ENCODE data around the gene ZFYVE27.

Gene ZFYVE27

GRCh38 chr10:97714401-97715258 lies 22.3 kb upstream of the ZFYVE27 start:
- DNase-seq (ENCODE audit: low read depth in 2 of 2, low spot score in 1 of 2), result no peak

- no peak for DNase-seq (ENCODE audit: low read depth in 2 of 2, low spot score in 1 of 2)
Observed at GRCh38 chr10:97715259-97715874, 21.6 kb upstream of the ZFYVE27 start.

DNA sequence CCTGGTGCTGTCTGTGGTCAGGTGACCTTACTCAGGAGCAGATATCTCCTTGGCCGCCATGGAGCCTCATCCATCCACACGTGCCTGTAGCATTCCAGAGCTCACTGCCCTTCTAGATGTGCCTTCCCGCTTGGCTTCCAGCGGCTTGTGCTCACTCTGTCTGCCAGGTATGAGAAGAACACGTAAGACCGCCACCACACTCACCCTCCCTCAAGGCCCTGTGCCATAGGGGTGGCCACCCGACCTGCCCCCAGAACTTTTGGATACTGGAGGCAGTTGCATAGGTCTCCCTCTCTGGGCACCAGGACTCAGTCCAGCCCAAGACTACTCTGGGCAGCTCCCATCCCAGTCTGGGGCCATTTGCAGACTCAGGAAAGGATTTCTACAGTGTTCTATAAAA lies 19.3 kb upstream of the ZFYVE27 start:
- no peak for DNase-seq (ENCODE audit: low read depth in 2 of 2, low spot score in 1 of 2)

- no peak for DNase-seq (ENCODE audit: low read depth in 2 of 2, low spot score in 1 of 2)
Observed at GRCh38 chr10:97718178-97718577, 18.8 kb upstream of the ZFYVE27 start.

GRCh38 chr10:97718659-97719142 lies 18.2 kb upstream of the ZFYVE27 start:
- no peak for DNase-seq (ENCODE audit: low read depth in 2 of 2, low spot score in 1 of 2)

- DNase-seq (ENCODE audit: low read depth in 2 of 2, low spot score in 1 of 2), result no peak
Observed at GRCh38 chr10:97719602-97720001, 17.3 kb upstream of the ZFYVE27 start.

DNA sequence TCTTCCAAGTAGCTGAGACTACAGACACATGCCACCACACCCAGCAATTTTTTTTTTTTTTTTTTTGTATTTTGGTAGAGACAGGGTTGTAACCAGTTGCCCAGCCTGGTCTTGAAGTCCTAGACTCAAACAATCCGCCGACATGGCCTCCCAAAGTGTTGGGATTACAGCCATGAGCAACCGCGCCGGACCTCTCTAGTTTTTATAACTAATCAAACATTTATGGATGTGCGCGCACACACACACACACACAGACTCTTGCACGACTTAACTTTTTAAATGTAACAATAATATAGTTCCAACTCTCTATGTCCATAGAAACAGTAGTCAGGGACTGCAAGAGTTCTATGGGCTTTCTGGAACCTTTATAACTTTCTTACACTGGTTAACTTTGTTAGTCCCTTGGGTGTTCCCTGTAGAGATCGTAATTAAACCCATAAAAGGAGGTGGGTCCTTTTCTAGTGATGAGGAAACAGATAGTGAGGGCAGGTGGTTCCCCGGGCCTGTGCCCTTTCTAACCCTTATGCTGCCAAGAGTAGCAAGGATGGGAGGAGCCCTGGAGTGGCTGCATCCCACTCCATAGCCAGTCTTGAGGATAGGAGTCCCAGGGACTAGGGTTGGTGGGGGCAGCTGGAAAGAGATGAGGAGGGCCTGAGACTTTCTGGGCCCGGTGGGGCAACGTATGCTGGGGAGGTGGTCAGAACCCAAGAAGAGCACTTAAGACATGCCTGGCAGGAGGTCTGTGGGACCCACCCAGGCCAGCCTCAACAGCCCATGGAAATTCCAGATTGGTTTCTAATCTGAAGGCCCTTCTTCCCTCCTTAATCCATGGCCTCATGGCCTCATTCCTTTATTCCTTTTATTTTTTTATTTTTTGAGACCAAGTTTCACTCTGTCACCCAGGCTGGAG lies 14.8 kb upstream of the ZFYVE27 start:
- no peak for DNase-seq (ENCODE audit: low read depth in 2 of 2, low spot score in 1 of 2)

GRCh38 chr10:97723001-97723400 lies 13.9 kb upstream of the ZFYVE27 start:
- DNase-seq (ENCODE audit: low read depth in 2 of 2, low spot score in 1 of 2), result no peak

DNA sequence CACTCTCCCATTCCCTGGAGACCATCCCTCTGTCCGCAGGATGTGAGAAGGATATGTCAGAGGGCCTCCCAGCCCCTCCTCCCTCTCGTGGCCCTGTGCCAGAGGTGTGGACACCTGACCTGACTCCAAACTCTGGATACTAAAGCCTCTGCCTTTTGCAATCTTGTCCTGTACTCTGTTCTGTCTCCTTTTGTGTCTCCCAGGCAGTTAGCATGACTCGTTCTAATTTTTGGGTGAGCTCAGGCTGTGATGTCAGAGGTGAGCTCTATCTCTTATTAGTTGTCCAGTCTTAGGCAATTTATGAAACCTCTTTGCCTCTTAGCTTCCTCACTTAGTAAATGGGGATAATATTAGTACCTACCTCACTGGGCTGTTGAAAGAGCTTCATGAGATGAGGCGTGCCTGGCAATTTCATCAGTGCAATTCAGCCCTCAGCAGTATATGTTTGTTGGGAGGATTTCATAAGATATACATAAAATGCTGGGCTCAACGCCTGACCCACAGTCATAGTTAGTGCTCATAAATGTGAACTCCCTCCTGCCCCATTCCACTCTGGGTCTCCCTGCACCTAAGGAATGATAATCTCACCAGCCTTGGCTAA lies 12.5 kb upstream of the ZFYVE27 start:
- no peak for DNase-seq (ENCODE audit: low read depth in 2 of 2, low spot score in 1 of 2)

- no peak for DNase-seq (ENCODE audit: low read depth in 2 of 2, low spot score in 1 of 2)
Observed at GRCh38 chr10:97726636-97727178, 10.2 kb upstream of the ZFYVE27 start.

DNA sequence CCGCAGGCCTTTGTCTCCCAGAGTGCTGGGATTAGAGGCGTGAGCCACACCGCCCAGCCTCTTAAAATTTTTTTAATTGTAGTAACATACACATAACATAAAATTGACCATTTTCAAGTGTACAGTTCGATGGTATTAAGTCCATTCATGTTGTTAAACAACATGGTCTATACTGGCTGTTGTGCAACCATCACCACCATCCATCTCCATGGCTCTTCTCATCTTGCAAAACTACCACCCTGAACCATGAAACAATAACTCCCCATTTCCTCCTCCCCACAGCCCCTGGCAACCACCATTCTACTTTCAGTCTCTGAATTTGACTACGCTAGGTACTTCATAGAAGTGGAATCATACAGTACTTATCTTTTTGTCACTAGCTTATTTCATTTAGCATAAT lies 7.9 kb upstream of the ZFYVE27 start:
- no peak for DNase-seq (ENCODE audit: low read depth in 2 of 2, low spot score in 1 of 2)

DNA sequence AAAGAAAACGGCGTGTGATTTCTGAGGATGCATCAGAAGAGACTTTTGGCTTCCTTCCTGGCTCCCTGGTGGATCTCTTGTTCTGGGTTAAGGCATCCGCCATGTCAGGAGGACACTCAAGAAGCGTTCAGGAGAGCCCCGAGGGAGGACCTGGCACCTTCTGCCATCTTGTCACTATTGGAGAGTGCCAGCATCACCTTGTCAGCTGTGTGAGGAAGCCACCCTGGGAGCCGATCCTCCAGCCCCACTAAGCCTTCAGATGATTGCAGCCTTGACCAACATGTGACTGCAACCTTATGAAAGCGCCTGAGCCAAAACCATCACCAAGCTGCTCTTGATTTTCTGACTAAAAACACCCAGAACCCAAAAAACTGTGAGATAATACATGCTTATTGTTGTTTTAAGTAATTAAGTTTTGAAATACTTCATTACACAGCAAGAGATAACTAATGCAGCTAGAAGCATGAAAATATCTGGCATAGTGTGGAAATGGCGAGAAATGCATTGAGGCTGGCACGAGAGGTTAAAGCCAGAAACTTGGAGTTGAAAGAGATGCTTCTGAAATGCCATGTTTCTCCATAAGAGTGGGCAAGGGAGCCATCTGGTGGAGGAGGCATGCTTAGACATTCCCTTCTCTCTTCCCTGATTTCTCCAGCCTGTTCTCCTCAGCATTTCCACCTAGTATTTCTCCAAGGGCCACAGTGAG lies 5.4 kb upstream of the ZFYVE27 start:
- DNase-seq (ENCODE audit: low read depth in 2 of 2, low spot score in 1 of 2), result peak in 1 of 2 donors; percentile 9

- no peak for DNase-seq (ENCODE audit: low read depth in 2 of 2, low spot score in 1 of 2)
Observed at GRCh38 chr10:97732052-97732359, 4.9 kb upstream of the ZFYVE27 start.

GRCh38 chr10:97733256-97733655 lies 3.7 kb upstream of the ZFYVE27 start:
- no peak for DNase-seq (ENCODE audit: low read depth in 2 of 2, low spot score in 1 of 2)

GRCh38 chr10:97734021-97734420 lies 2.9 kb upstream of the ZFYVE27 start:
- no peak for DNase-seq (ENCODE audit: low read depth in 2 of 2, low spot score in 1 of 2)

DNA sequence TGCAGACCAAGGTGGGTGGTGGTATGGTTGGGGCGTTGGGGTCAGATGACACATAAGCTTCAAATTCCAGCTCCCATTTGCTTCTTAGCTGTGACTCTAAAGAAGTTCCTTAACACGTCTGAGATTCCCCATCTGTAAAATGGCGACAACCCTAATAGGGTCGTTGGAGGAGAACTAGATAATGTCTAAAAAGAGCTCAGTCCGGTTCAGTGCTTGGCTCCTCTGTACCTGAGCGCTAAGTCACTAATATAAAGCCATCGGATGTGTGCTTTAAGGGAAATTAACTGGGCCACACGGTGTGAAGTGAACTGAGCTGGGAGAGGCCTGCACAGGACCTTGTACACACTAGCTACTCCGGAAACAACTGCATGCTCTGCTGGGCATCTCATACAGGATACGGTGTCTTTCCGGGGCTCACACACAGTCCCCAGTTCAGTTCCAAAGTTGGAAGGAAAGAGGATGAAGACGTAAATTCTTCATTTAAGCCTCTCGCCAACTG lies 476 bp upstream of the ZFYVE27 start:
- DNase-seq (ENCODE audit: low read depth in 2 of 2, low spot score in 1 of 2), result no peak

GRCh38 chr10:97737770-97738265 lies 890 bp downstream of the ZFYVE27 start:
- DNase-seq (ENCODE audit: low read depth in 2 of 2, low spot score in 1 of 2), result no peak

GRCh38 chr10:97738616-97739015 lies 1.7 kb downstream of the ZFYVE27 start:
- DNase-seq (ENCODE audit: low read depth in 2 of 2, low spot score in 1 of 2), result no peak

DNA sequence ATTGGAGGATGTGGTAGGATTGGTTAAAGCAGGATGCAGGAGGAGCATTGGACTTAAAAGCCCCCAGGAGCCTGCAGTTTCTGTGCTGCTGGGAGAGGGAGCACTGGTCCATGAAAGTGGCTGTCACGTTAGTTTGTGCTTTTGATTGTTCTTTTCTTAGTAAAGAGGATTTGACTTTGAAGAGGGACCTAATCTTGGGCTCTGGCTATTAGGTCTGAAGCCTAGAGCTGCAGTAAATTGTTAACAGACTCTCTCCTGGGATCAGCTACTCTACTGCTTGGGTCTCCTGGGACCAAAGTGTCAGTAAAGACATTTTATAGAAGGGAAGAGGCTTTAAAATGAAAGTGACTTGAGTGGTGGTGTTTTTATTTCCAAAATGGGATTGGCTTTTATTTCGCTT lies 3.7 kb downstream of the ZFYVE27 start:
- no peak for DNase-seq (ENCODE audit: low read depth in 2 of 2, low spot score in 1 of 2)
